Renal cortex interstitium (tissue), 11 donors: Measurements from ENCODE around the gene VSIG2. TPM values are rescaled to one million over a fixed set of nuclear protein-coding genes. Genes with fewer than 3 reads are reported as not detected.

Experiments
- DNase-seq, 11 donors: peaks; one replicate each; pipeline ENCODE4 v3.0.0-alpha.2; 2013; ENCODE audit warnings: low read depth in 9 of 11, low spot score in 4 of 11; ENCODE audit errors: extremely low read depth in 1 of 11
- polyA plus RNA-seq, 3 donors: library from polyadenylated mRNA; unstranded; fragments of 120-200 nt; gene quantifications; one replicate each; pipeline ENCODE4 v1.2.1, GENCODE V29; 2013; ENCODE audit not compliant: insufficient read length in 3 of 3

The VSIG2 gene
- polyA plus RNA-seq, 3 donors: 4.9 to 7.1 (median 5.9) TPM

DNA sequence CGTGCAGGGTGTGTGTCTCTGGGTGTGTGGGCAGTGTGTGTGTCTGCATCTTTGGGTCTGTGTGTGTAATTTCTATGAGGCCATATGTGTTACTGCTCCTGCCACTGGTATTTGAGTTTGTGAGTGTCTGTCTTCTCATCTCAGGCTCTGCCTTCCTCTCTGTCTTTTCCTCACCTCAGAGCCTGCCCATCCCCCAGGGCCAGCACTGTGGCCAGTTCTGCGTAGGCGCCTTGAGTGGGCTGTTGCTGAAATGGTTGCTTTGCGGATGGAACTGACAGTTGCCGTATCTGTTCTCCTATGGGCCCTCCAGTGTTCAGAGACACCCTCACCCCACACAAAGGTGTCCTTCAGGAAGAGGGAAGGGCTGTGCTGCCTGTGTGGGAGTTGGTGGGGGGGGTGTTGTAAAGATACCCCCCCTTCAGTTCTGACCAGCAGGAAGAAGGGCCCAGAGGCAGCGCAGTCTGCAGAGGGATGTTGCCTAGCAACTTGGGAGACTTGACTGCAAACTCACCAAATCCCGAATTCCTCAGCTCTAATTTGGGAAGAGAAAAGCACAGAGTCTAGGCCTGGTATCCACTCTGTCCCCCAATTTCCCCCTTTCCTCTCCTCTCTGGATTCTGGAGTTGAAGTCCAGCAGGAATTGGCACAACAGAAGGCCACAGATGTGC, 14.3 kb downstream of the VSIG2 start:
- no peak for DNase-seq

GRCh38 chr11:124736736-124737135, 15.3 kb downstream of the VSIG2 start:
- no peak for DNase-seq

DNA sequence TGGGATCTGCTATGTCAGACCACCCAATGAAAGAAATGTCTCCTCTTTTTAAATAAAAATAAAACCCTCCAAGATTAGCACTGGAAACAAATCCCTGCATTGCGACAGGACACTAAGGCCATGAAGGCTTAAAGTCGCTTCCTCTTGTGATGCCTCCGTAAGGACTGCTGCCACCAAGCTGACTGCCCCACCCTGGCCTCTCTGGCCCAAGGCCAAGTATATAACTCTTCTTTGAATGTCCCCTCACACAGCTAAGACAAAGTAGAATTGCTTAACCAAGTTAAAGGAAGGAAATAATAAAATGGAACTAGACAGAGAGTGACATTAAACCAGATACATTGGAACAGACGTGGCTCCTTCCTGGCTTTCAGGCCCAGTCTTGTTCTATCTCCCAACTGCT, 19.8 kb downstream of the VSIG2 start:
- no peak for DNase-seq

GRCh38 chr11:124729571-124729970, 22.5 kb downstream of the VSIG2 start:
- no peak for DNase-seq

- DNase-seq: no peak
These were observed 23.9 kb downstream of the VSIG2 start for GRCh38 chr11:124728134-124728533.

GRCh38 chr11:124727474-124727873, 24.6 kb downstream of the VSIG2 start:
- DNase-seq: no peak

DNA sequence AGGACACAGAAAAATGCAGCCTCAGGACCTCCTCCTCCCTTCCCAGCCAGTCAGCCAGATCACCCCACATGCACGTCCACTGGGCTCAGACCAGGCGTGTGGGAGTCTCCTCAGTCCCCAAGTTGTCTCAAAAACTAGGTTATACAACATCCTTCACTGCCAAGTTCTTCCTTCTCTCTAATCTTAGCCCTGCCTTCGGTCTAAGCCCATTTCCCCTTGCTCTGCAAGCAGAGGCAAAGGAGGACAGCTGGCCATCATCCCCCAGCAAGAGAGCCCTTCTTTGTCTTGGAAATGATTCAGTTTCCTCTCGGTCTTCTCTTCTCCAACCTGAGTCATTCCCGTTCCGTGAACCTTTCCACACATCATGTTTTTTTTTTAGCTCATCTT, 26.3 kb downstream of the VSIG2 start:
- DNase-seq: no peak

- no peak for DNase-seq
These were observed 26.9 kb downstream of the VSIG2 start for GRCh38 chr11:124724979-124725718.

DNA sequence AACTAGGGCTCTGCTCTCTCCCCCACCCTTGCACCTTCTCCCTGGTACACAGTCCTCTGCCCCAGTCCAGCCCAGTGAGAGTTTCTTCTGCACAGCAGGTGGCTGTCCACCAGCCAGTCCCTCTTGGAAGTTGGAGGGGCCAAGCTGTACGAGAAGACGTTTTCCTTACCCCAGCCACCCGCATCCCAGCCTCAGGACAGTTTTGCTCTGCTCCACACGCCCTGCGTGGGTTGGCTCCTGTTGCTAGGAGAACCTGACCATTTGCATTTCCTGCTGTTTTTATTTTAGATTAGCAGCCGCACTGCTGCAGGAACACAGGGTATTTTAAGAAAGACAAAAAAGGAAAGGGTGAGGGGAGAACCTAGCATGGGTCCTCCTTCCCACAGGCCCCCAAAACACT, 29.9 kb downstream of the VSIG2 start:
- DNase-seq: no peak

DNA sequence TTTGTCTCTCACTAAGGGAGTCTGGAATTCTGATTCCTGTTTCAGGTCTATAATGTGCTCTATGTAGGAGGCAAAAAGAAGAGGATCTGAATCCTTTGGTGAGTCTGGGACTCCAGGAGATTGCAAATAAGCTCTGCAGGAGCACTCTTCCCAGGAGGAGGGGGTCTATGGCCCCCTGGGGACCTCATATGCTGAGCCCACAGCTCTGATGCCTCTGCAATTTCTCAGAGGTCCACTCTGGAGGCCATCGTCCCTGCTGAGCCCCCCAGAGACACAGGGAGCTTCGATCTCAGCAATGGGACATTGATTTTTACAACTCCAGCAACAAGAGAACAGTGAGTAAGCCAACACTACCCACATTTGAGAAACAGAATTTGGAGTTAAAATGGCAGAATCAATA, 32.5 kb downstream of the VSIG2 start:
- DNase-seq: no peak

- DNase-seq: no peak
These were observed 33.3 kb downstream of the VSIG2 start for GRCh38 chr11:124718801-124719200.

DNA sequence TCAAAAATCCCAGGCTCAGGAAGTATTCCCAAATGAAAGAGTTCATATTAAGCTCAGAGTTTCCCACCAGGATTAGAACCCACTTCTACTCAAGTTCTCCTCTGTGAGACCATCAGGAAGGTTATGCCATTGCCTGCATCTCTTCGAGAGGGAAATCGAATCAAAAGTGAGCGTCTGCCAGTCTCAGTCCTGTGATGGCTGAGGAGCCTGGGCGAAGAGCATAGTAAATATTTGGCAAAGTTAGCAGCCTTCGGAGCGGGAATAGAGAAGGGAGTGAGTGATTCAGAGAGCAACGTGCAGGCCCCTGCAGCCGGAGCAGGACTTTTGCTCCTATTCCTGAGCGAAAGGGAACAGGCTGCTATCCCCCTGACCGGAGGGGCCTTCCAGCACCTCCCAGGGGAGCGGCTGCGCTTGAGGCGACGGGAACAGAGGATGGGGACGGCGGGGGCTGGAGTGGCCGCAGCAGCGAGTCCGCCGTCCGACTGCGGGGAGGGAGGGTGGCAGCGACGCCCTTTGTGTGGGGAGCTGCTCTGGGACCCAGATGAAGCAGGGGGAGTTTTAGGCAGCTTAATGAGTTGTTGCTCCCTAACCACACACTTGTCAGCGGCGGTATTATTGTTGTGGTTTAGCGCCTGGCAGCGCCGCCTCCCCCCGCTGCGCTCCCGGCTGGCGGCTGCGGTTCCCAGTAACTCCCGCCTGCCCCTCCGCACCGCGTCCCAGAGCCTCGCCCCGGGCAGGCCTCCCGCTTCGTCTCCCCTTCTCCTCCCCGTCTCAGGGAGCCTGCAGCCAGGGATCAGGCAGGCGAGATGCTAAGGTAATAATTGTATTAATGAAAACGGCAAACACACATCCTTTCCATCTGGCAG, 34.0 kb downstream of the VSIG2 start:
- peak in 1 of 11 donors; percentile 28 for DNase-seq

- DNase-seq: no peak
These were observed 34.7 kb downstream of the VSIG2 start for GRCh38 chr11:124717421-124717785.

- no peak for DNase-seq
These were observed 35.5 kb downstream of the VSIG2 start for GRCh38 chr11:124716591-124716990.

- DNase-seq: no peak
These were observed 39.7 kb downstream of the VSIG2 start for GRCh38 chr11:124712392-124712791.

- no peak for DNase-seq
These were observed 44.2 kb downstream of the VSIG2 start for GRCh38 chr11:124707829-124708228.

DNA sequence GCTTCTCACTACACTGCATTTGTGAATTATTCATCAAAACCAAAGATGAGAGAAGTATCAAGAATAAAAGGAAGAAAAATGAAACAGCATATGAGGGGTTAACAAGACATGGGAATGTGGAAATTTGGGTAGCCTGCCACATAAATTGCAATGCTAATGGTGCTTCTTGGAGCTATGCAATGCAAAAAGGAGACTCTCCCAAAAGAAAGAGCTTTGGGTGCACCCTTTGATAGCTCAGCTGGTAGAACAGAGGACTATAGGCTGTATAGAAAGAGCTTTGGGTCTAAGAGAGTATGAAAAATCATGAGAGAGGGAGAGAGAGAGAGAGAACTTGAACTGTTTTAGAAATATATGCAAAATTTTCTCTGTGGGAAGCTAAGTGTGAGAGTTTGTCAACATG, 52.0 kb downstream of the VSIG2 start:
- no peak for DNase-seq

DNA sequence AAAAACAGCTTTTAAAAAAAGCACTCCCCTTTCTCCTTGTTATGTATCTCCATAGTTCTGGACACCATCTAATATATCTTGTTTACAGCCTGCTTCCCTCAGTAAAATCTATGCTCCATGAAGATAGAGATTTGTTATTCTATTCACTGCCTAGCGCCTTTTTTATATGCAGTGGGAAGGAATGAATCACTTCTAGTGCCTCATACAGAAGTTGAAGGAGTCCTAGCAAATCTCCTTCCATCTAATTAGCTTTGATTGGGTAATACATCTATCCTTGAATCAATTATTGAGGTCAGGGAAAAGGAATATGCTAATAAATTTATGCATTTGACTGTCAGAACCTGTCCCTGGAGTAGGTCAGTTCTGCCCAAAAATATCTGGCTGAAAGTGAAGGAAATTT, 52.5 kb downstream of the VSIG2 start:
- DNase-seq: no peak
